GM23338 (cell line): ENCODE measurements around the gene PTPRH. TPM values are rescaled to one million over a fixed set of nuclear protein-coding genes. Genes with fewer than 3 reads are reported as not detected.

Source experiments
- ATAC-seq: fragments of 200-7000 bp; cut with Tn5 transposase; 3 replicates; pipeline ENCODE4 v1.9.1; 2020
- DNase-seq: peaks from one replicate; pipeline ENCODE4 v3.0.0-alpha.2; 2015; ENCODE audit warnings: low spot score
- H2AFZ ChIP-seq: fragments of 200-600 bp; sonication (generic); 2 replicates; pipeline ENCODE4 v1.8.0; 2016; ENCODE audit warnings: antibody characterized with exemption, mild to moderate bottlenecking, moderate library complexity
- H3F3A ChIP-seq: fragments of 200-600 bp; sonication (generic); replicated peaks from 2 replicates; pipeline ENCODE4 v1.8.0; 2017; ENCODE audit warnings: antibody characterized with exemption, mixed run types, low read depth
- H3K27ac ChIP-seq: fragments of 200-600 bp; sonication (generic); 2 replicates; pipeline ENCODE4 v1.6.1; 2016; ENCODE audit warnings: low read depth
- H3K27me3 ChIP-seq: fragments of 200-600 bp; sonication (generic); 2 replicates; pipeline ENCODE4 v1.8.0; 2016; ENCODE audit warnings: mild to moderate bottlenecking, mixed run types, moderate library complexity; ENCODE audit not compliant: insufficient read depth
- H3K36me3 ChIP-seq: fragments of 200-600 bp; sonication (generic); 2 replicates; pipeline ENCODE4 v1.8.0; 2016; ENCODE audit warnings: mild to moderate bottlenecking; ENCODE audit not compliant: insufficient read depth
- H3K4me1 ChIP-seq: fragments of 200-600 bp; sonication (generic); 2 replicates; pipeline ENCODE4 v1.8.0; 2016; ENCODE audit warnings: mild to moderate bottlenecking, moderate library complexity; ENCODE audit not compliant: insufficient read depth
- H3K4me2 ChIP-seq: fragments of 200-600 bp; sonication (generic); 2 replicates; pipeline ENCODE4 v1.7.1; 2017; ENCODE audit warnings: mixed run types
- H3K4me3 ChIP-seq: fragments of 200-600 bp; sonication (generic); 2 replicates; pipeline ENCODE4 v1.6.1; 2016; ENCODE audit warnings: mixed run types
- H3K79me2 ChIP-seq: fragments of 200-600 bp; sonication (generic); replicated peaks from 2 replicates; pipeline ENCODE4 v1.8.0; 2017; ENCODE audit warnings: mild to moderate bottlenecking; ENCODE audit not compliant: insufficient read depth
- H3K9me2 ChIP-seq: fragments of 200-600 bp; sonication (generic); 2 replicates; pipeline ENCODE4 v1.8.0; 2017; ENCODE audit not compliant: insufficient read depth
- H4K20me1 ChIP-seq: fragments of 200-600 bp; sonication (generic); replicated peaks from 2 replicates; pipeline ENCODE4 v1.8.0; 2017; ENCODE audit warnings: mild to moderate bottlenecking; ENCODE audit not compliant: insufficient read depth
- H3K27ac Mint-ChIP-seq: 2 replicates; pipeline ENCODE4 v1.8.0; 2020; ENCODE audit warnings: inconsistent platforms, mild to moderate bottlenecking, moderate library complexity, mixed read lengths
- H3K27me3 Mint-ChIP-seq: 3 replicates; pipeline ENCODE4 v1.8.0; 2022; ENCODE audit warnings: low read depth, mild to moderate bottlenecking, moderate library complexity, mixed read lengths, inconsistent platforms; ENCODE audit not compliant: insufficient read depth, poor library complexity
- H3K36me3 Mint-ChIP-seq: 3 replicates; pipeline ENCODE4 v1.8.0; 2021; ENCODE audit warnings: low read depth, mild to moderate bottlenecking, inconsistent platforms, moderate library complexity, mixed read lengths
- H3K4me1 Mint-ChIP-seq: 3 replicates; pipeline ENCODE4 v1.8.0; 2020; ENCODE audit warnings: mild to moderate bottlenecking, inconsistent platforms, mixed read lengths
- H3K4me3 Mint-ChIP-seq: 3 replicates; pipeline ENCODE4 v1.8.0; 2021; ENCODE audit warnings: moderate library complexity, mild to moderate bottlenecking, inconsistent platforms, mixed read lengths
- H3K9me3 Mint-ChIP-seq: 3 replicates; pipeline ENCODE4 v1.8.0; 2020; ENCODE audit warnings: moderate library complexity, mild to moderate bottlenecking, inconsistent platforms, mixed read lengths
- ETS1 ChIP-seq: IDR thresholded peaks from 2 replicates; pipeline ENCODE4 v1.6.1; 2016; ENCODE audit warnings: antibody characterized with exemption
- EZH2 ChIP-seq: fragments of 200-600 bp; sonication (generic); IDR thresholded peaks from one replicate; pipeline ENCODE4 v1.8.0; 2017; ENCODE audit warnings: antibody characterized with exemption, mild to moderate bottlenecking, low read depth; ENCODE audit not compliant: unreplicated experiment
- EZH2phosphoT487 ChIP-seq: fragments of 200-600 bp; sonication (generic); IDR thresholded peaks from one replicate; pipeline ENCODE4 v1.8.1; 2018; ENCODE audit warnings: antibody characterized with exemption; ENCODE audit not compliant: unreplicated experiment
- JUNB ChIP-seq: IDR thresholded peaks from one replicate; pipeline ENCODE4 v1.6.1; 2016; ENCODE audit warnings: antibody characterized with exemption; ENCODE audit not compliant: unreplicated experiment
- NANOG ChIP-seq: IDR thresholded peaks from 2 replicates; pipeline ENCODE4 v1.6.1; 2016; ENCODE audit warnings: antibody characterized with exemption, borderline replicate concordance
- POLR2AphosphoS5 ChIP-seq: IDR thresholded peaks from 2 replicates; pipeline ENCODE4 v1.6.1; 2016; ENCODE audit warnings: antibody characterized with exemption, low read depth
- ZNF114 ChIP-seq: fragments of 250-450 bp; sonication (Bioruptor Pico); IDR thresholded peaks from 2 replicates; pipeline ENCODE4 v1.5.0; 2020; ENCODE audit warnings: mild to moderate bottlenecking, moderate library complexity
- ZNF331 ChIP-seq: fragments of 250-450 bp; sonication (Bioruptor Pico); IDR thresholded peaks from 2 replicates; pipeline ENCODE4 v1.5.0; 2020; ENCODE audit warnings: low read depth, mild to moderate bottlenecking, moderate library complexity
- polyA plus RNA-seq: library from polyadenylated mRNA; unstranded; fragments of >200 nt; fragmentation: Nextera tagmentation; extraction: Ambion mirVana; gene quantifications from 2 replicates; pipeline ENCODE4 v1.2.1, GENCODE V29; 2016
- total RNA-seq: library from RNA; depleted of rRNA; stranded (reverse); fragments of >200 nt; shearing (Covaris generic); gene quantifications from 2 replicates; pipeline ENCODE4 v1.2.3, GENCODE V29; 2014
- TF ChIP-seq, protein P1 (sequence below), 2 experiments: fragments of 200-600 bp in 1 of 2; sonication (generic) in 1 of 2; conservative IDR thresholded peaks; 2 replicates each; pipeline versions ENCODE4 v1.5.1 to v1.6.1; 2016 to 2017; ENCODE audit warnings: antibody characterized with exemption in 2 of 2, low read depth in 2 of 2, mild to moderate bottlenecking in 2 of 2, moderate library complexity in 1 of 2
- TF ChIP-seq, protein P2 (sequence below): fragments of 250-450 bp; sonication (Bioruptor Pico); IDR thresholded peaks from 2 replicates; pipeline ENCODE4 v1.5.0; 2020; ENCODE audit warnings: mild to moderate bottlenecking, moderate library complexity

The PTPRH gene
- total and polyA plus RNA-seq, 2 experiments from 2014 or later: 0.16 to 2.1 TPM

DNA sequence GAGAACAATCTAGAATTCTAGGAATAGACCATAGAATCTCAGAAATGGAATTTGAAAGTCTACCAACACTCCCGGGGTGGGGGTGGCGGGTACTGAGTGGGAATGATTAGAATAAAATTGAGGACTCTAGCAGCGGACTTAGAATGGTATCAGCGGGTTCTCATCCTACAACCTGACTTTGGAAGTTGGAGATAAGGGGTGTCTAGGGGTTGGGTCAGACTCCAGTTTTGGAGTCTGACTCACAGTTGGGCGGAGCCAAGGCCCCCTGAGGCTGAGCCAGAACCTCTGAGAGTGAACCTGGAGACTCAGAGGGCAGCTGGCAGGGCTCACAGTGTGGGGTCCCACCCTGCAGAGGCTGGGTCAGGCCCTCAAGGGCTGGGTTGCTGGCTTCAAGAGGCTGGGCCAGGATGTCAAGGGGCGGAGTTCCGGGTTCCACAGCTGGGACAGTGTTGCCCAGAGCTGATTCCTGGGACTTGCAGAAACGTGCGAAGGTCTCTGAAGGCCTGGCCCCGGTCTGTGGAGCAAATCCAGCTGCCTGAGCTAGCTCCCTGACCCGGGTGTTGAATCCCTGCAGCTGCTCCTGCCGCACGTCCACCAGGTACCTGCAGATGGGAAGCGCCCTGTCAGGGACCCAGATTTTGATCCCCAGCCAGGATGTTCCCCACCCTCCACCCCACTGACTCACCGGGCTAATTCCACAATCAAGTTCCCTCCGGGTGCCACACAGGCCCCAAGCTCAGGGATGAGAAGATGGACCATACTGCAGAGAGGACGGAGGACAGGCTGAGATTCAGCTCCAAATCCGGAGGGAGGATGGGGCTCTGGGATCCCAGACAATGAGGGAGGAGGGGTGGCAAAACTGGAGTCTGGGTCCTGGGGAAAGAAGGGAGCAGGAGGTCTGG is 50.2 kb downstream of the PTPRH start:
- ATAC-seq (peak; percentile 9), DNase-seq (no peak)
- Histone ChIP-seq H4K20me1 (no peaks in the 10 kb centered on the region), H3K36me3 (no peaks in the 10 kb centered on the region), H3K4me3 (no peak overlapping the region), H2AFZ (no peak overlapping the region), H3K27ac (no peak overlapping the region), H3F3A (0 out of 2 replicates have a peak, but pooled peaks cover 3% of the 10 kb centered on the region), H3K79me2 (no peaks in the 10 kb centered on the region), H3K9me2 (no peaks in the 10 kb centered on the region), H3K4me1 (peaks cover 30% of the 10 kb centered on the region), H3K27me3 (peaks cover 32% of the 10 kb centered on the region), H3K4me2 (peak overlapping the region; percentile 73; the same call in 1 of the 2 replicates)
- Mint-ChIP-seq H3K36me3 (peaks cover 6% of the 10 kb centered on the region), H3K27me3 (peaks cover 45% of the 10 kb centered on the region), H3K4me3 (no peak overlapping the region), H3K9me3 (no peaks in the 10 kb centered on the region; the same call in 2 of the 3 replicates), H3K27ac (no peak overlapping the region), H3K4me1 (peaks cover 18% of the 10 kb centered on the region)
- TF ChIP-seq ZNF331 (CRISPR knock-in tag): no peak
- TF ChIP-seq ETS1: no peak
- no peak for TF ChIP-seq ZNF114
- TF ChIP-seq, protein P1, sequence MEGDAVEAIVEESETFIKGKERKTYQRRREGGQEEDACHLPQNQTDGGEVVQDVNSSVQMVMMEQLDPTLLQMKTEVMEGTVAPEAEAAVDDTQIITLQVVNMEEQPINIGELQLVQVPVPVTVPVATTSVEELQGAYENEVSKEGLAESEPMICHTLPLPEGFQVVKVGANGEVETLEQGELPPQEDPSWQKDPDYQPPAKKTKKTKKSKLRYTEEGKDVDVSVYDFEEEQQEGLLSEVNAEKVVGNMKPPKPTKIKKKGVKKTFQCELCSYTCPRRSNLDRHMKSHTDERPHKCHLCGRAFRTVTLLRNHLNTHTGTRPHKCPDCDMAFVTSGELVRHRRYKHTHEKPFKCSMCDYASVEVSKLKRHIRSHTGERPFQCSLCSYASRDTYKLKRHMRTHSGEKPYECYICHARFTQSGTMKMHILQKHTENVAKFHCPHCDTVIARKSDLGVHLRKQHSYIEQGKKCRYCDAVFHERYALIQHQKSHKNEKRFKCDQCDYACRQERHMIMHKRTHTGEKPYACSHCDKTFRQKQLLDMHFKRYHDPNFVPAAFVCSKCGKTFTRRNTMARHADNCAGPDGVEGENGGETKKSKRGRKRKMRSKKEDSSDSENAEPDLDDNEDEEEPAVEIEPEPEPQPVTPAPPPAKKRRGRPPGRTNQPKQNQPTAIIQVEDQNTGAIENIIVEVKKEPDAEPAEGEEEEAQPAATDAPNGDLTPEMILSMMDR (conservative IDR thresholded peaks at IDR 0.05; ENCODE audit: low read depth in 2 of 2): no peak

DNA sequence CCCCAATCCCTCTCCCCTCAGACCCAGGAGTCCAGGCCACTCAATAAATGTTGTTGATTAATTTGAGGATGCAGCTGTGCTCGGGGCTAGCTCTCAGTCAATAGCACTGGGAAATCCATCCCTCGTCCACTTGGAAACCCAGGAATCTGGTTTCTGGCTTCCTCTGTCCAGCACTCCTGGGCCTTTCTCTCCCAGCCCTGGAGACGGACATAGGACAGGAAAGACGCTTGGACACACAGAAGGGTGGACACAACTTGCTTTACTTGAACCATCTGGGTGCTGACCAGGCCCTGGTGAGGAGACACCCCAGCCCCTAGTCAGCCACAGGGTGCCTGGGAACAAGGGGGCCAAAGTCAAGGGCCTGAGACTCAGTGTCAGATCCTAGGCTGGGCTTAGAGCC is 50.9 kb downstream of the PTPRH start:
- Histone ChIP-seq H3K4me1 (peaks cover 30% of the 10 kb centered on the region), H3K9me2 (no peaks in the 10 kb centered on the region), H3K27ac (no peak overlapping the region), H3F3A (0 out of 2 replicates have a peak, but pooled peaks cover 3% of the 10 kb centered on the region), H3K27me3 (peaks cover 29% of the 10 kb centered on the region), H3K4me2 (no peak overlapping the region), H3K79me2 (no peaks in the 10 kb centered on the region), H2AFZ (no peak overlapping the region), H3K4me3 (no peak overlapping the region), H4K20me1 (no peaks in the 10 kb centered on the region), H3K36me3 (no peaks in the 10 kb centered on the region)
- no peak for DNase-seq
- Mint-ChIP-seq H3K4me1 (peaks cover 21% of the 10 kb centered on the region), H3K9me3 (peaks cover 2% of the 10 kb centered on the region), H3K27me3 (peaks cover 45% of the 10 kb centered on the region), H3K27ac (no peak overlapping the region), H3K4me3 (peak overlapping the region; percentile 13; the same call in 1 of the 3 replicates), H3K36me3 (peaks cover 12% of the 10 kb centered on the region)
- no peak for ATAC-seq
- TF ChIP-seq NANOG (no peak), ETS1 (no peak), EZH2phosphoT487 (no peak), EZH2 (no peak), JUNB (no peak), POLR2AphosphoS5 (no peak)
- TF ChIP-seq, protein P2, sequence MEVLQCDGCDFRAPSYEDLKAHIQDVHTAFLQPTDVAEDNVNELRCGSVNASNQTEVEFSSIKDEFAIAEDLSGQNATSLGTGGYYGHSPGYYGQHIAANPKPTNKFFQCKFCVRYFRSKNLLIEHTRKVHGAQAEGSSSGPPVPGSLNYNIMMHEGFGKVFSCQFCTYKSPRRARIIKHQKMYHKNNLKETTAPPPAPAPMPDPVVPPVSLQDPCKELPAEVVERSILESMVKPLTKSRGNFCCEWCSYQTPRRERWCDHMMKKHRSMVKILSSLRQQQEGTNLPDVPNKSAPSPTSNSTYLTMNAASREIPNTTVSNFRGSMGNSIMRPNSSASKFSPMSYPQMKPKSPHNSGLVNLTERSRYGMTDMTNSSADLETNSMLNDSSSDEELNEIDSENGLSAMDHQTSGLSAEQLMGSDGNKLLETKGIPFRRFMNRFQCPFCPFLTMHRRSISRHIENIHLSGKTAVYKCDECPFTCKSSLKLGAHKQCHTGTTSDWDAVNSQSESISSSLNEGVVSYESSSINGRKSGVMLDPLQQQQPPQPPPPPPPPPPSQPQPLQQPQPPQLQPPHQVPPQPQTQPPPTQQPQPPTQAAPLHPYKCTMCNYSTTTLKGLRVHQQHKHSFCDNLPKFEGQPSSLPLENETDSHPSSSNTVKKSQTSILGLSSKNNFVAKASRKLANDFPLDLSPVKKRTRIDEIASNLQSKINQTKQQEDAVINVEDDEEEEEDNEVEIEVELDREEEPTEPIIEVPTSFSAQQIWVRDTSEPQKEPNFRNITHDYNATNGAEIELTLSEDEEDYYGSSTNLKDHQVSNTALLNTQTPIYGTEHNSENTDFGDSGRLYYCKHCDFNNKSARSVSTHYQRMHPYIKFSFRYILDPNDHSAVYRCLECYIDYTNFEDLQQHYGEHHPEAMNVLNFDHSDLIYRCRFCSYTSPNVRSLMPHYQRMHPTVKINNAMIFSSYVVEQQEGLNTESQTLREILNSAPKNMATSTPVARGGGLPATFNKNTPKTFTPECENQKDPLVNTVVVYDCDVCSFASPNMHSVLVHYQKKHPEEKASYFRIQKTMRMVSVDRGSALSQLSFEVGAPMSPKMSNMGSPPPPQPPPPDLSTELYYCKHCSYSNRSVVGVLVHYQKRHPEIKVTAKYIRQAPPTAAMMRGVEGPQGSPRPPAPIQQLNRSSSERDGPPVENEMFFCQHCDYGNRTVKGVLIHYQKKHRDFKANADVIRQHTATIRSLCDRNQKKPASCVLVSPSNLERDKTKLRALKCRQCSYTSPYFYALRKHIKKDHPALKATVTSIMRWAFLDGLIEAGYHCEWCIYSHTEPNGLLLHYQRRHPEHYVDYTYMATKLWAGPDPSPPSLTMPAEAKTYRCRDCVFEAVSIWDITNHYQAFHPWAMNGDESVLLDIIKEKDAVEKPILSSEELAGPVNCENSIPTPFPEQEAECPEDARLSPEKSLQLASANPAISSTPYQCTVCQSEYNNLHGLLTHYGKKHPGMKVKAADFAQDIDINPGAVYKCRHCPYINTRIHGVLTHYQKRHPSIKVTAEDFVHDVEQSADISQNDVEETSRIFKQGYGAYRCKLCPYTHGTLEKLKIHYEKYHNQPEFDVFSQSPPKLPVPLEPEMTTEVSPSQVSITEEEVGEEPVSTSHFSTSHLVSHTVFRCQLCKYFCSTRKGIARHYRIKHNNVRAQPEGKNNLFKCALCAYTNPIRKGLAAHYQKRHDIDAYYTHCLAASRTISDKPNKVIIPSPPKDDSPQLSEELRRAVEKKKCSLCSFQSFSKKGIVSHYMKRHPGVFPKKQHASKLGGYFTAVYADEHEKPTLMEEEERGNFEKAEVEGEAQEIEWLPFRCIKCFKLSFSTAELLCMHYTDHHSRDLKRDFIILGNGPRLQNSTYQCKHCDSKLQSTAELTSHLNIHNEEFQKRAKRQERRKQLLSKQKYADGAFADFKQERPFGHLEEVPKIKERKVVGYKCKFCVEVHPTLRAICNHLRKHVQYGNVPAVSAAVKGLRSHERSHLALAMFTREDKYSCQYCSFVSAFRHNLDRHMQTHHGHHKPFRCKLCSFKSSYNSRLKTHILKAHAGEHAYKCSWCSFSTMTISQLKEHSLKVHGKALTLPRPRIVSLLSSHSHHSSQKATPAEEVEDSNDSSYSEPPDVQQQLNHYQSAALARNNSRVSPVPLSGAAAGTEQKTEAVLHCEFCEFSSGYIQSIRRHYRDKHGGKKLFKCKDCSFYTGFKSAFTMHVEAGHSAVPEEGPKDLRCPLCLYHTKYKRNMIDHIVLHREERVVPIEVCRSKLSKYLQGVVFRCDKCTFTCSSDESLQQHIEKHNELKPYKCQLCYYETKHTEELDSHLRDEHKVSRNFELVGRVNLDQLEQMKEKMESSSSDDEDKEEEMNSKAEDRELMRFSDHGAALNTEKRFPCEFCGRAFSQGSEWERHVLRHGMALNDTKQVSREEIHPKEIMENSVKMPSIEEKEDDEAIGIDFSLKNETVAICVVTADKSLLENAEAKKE (CRISPR knock-in tag): no peak
